HG02678 (cell line): ENCODE results near the gene TXNL4B.

Experiments
- ATAC-seq: cut with Tn5 transposase; IDR thresholded peaks from one replicate; pipeline ENCODE4 v1.9.1; 2021; ENCODE audit warnings: mild to moderate bottlenecking, moderate library complexity; ENCODE audit not compliant: unreplicated experiment

The TXNL4B gene

GRCh38 chr16:72093448-72094265 lies at the start of gene TXNL4B, which contains the start of gene DHX38:
Gene TXNL4B, minus strand, starts transcription at chr16:72093620. Its CDS starts 2,871 bp downstream, at chr16:72090749.
Gene DHX38, plus strand, starts transcription at chr16:72093847. Its CDS starts 2,311 bp downstream, at chr16:72096158.
- ATAC-seq: peak; percentile 99

- no peak for ATAC-seq
Observed at GRCh38 chr16:72142476-72142875, 49.1 kb upstream of the TXNL4B start.

GRCh38 chr16:72139908-72140307 lies 46.5 kb upstream of the TXNL4B start:
- no peak for ATAC-seq

- ATAC-seq: no peak
Observed at GRCh38 chr16:72138064-72138572, 44.7 kb upstream of the TXNL4B start.

GRCh38 chr16:72137380-72138063 lies 44.1 kb upstream of the TXNL4B start:
- no peak for ATAC-seq

- no peak for ATAC-seq
Observed at GRCh38 chr16:72134507-72134906, 41.1 kb upstream of the TXNL4B start.

GRCh38 chr16:72132726-72133125 lies 39.3 kb upstream of the TXNL4B start:
- no peak for ATAC-seq

GRCh38 chr16:72131036-72131435 lies 37.6 kb upstream of the TXNL4B start:
- no peak for ATAC-seq

- ATAC-seq: no peak
Observed at GRCh38 chr16:72129976-72130656, 36.7 kb upstream of the TXNL4B start.

GRCh38 chr16:72128701-72129100 lies 35.3 kb upstream of the TXNL4B start:
- ATAC-seq: no peak

- no peak for ATAC-seq
Observed at GRCh38 chr16:72126429-72126765, 33.0 kb upstream of the TXNL4B start.

GRCh38 chr16:72125635-72126428 lies 32.4 kb upstream of the TXNL4B start:
- ATAC-seq: no peak

GRCh38 chr16:72124761-72125634 lies 31.6 kb upstream of the TXNL4B start:
- peak; percentile 72 for ATAC-seq

- no peak for ATAC-seq
Observed at GRCh38 chr16:72124148-72124547, 30.7 kb upstream of the TXNL4B start.

- no peak for ATAC-seq
Observed at GRCh38 chr16:72123426-72123825, 30.0 kb upstream of the TXNL4B start.

GRCh38 chr16:72122916-72123315 lies 29.5 kb upstream of the TXNL4B start:
- ATAC-seq: no peak

GRCh38 chr16:72122308-72122707 lies 28.9 kb upstream of the TXNL4B start:
- ATAC-seq: no peak

- no peak for ATAC-seq
Observed at GRCh38 chr16:72120026-72120425, 26.6 kb upstream of the TXNL4B start.

- no peak for ATAC-seq
Observed at GRCh38 chr16:72113616-72113945, 20.2 kb upstream of the TXNL4B start.
